Endothelial cell (in vitro differentiated cells): Measurements from ENCODE around the gene CHAC1. TPM values are rescaled to one million over a fixed set of nuclear protein-coding genes. Genes with fewer than 3 reads are reported as not detected.

Source experiments
- DNase-seq: peaks from one replicate; pipeline ENCODE4 v3.0.0; 2021; ENCODE audit warnings: low spot score
- H3K27ac Mint-ChIP-seq: one replicate; pipeline ENCODE4 v1.8.0; 2021; ENCODE audit warnings: mixed read lengths, inconsistent platforms; ENCODE audit not compliant: unreplicated experiment
- H3K27me3 Mint-ChIP-seq: one replicate; pipeline ENCODE4 v1.8.0; 2021; ENCODE audit warnings: mild to moderate bottlenecking, moderate library complexity, mixed read lengths, inconsistent platforms; ENCODE audit not compliant: unreplicated experiment
- H3K36me3 Mint-ChIP-seq: one replicate; pipeline ENCODE4 v1.8.0; 2021; ENCODE audit warnings: mild to moderate bottlenecking, low read depth, mixed read lengths, inconsistent platforms; ENCODE audit not compliant: unreplicated experiment
- H3K4me1 Mint-ChIP-seq: one replicate; pipeline ENCODE4 v1.8.0; 2021; ENCODE audit warnings: mild to moderate bottlenecking, mixed read lengths, inconsistent platforms; ENCODE audit not compliant: unreplicated experiment
- H3K4me3 Mint-ChIP-seq: one replicate; pipeline ENCODE4 v1.8.0; 2021; ENCODE audit warnings: mild to moderate bottlenecking, mixed read lengths, inconsistent platforms; ENCODE audit not compliant: unreplicated experiment
- H3K9me3 Mint-ChIP-seq: one replicate; pipeline ENCODE4 v1.8.0; 2021; ENCODE audit warnings: mixed read lengths, inconsistent platforms; ENCODE audit not compliant: unreplicated experiment
- long read RNA-seq: library from polyadenylated mRNA; unstranded; transcript quantifications from one replicate; pipeline ENCODE4 v2.0.0, GENCODE V29; 2020; ENCODE audit not compliant: unreplicated experiment
- total RNA-seq: library from RNA; stranded (reverse); fragmentation: NEBNext Ultra II Directional; extraction: Animal tissue kit (Norgen Biotek cat#: 25700); gene quantifications from one replicate; pipeline ENCODE4 v1.2.1, GENCODE V29; 2021; ENCODE audit not compliant: unreplicated experiment
- TF ChIP-seq, protein P1 (sequence below): fragments of 200-600 bp; sonication (generic); IDR thresholded peaks from one replicate; pipeline ENCODE4 v1.5.0; 2021; ENCODE audit warnings: antibody characterized with exemption; ENCODE audit not compliant: unreplicated experiment

Gene CHAC1, protein sequence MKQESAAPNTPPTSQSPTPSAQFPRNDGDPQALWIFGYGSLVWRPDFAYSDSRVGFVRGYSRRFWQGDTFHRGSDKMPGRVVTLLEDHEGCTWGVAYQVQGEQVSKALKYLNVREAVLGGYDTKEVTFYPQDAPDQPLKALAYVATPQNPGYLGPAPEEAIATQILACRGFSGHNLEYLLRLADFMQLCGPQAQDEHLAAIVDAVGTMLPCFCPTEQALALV
- 16.4 TPM for total RNA-seq
- long read RNA-seq, transcript CHAC1-202 (3 exons, 1,849 nt): major isoform, 6 of 7 reads
- long read RNA-seq, partial matches to known transcripts: 0 of 7 reads
- long read RNA-seq, other reads (novel, unspliced or antisense): 1 of 7 reads

DNA sequence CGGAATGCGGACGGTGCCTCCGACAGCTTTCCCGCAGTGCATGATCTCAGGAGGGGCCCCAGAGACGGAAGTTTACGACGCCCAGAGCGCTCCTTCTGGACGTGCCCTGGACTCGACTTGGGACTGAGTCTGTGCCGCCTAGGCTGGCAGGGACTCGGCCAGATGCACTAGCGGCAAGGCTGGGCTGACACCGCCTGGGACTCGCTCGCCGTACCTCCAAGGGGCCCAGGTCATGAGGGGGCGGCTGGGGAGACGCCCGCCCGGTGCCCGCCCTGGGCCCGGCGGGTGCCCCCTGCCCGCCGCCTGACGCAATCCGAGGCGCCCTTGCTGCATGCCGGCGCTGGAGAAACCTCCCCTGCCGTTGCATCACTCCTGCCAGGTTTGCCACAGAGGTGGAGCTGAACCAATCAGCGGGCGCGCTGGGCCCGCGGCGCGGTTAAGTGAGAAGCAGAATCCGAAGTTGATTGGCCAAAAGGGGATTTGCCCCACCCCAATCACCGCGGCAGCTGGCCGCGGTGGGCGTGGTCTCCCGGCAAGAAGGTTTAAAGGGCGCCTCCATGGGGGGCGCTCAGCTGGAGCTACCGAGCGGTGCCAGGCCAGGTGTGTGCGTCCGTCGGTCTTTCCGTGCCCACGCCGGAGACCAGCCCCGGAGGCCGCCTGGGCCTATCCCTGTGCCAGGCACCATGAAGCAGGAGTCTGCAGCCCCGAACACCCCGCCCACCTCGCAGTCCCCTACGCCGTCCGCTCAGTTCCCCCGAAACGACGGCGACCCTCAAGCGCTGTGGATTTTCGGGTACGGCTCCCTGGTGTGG lies at the start of gene CHAC1:
Gene CHAC1, plus strand, starts transcription at position 571 of the 812 bp plus-strand sequence. Its CDS starts 113 bp downstream, at position 684.
- Mint-ChIP-seq H3K27me3 (peaks cover 4% of the 10 kb centered on the region), H3K4me3 (peak within 1 kb of the TSS; percentile 92), H3K36me3 (peaks cover 8% of the 10 kb centered on the region), H3K9me3 (no peaks in the 10 kb centered on the region), H3K4me1 (peaks cover 28% of the 10 kb centered on the region), H3K27ac (peak within 1 kb of the TSS; percentile 42)
- DNase-seq: peak; percentile 89
- TF ChIP-seq, protein P1, sequence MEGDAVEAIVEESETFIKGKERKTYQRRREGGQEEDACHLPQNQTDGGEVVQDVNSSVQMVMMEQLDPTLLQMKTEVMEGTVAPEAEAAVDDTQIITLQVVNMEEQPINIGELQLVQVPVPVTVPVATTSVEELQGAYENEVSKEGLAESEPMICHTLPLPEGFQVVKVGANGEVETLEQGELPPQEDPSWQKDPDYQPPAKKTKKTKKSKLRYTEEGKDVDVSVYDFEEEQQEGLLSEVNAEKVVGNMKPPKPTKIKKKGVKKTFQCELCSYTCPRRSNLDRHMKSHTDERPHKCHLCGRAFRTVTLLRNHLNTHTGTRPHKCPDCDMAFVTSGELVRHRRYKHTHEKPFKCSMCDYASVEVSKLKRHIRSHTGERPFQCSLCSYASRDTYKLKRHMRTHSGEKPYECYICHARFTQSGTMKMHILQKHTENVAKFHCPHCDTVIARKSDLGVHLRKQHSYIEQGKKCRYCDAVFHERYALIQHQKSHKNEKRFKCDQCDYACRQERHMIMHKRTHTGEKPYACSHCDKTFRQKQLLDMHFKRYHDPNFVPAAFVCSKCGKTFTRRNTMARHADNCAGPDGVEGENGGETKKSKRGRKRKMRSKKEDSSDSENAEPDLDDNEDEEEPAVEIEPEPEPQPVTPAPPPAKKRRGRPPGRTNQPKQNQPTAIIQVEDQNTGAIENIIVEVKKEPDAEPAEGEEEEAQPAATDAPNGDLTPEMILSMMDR: no peak

DNA sequence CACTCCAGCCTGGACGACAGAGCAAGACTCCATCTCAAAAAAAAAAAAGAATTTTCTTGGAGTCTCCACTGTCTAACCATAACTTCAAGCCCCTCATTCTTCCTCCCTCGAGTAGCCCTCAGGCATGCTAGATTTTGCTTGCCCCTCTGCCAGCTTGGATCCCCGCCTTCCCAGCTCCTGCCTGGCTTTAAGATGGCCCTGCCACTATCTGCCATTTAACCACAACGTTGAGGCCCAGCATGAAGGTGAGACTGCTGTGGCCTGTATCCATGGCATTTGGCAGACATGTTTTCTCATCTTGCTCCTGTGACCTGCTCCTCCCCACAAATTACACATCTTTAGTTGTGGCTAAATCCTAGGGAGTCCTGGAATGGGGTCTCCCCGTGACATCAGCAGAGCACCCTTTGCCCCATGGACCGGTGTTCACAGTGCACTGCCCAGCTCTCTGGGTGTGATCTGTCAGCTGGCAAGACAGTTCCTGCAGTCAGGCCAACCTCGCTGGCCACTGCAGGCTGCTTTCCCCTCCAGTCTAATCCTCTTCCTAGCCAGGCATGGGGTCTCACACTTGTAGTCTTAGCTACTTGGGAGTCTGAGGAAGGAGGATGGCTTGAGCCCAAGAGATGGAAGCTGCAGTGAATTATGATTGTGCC lies 48.6 kb upstream of the CHAC1 start:
- Mint-ChIP-seq H3K27ac (peak overlapping the region; percentile 77), H3K27me3 (peaks cover 10% of the 10 kb centered on the region), H3K36me3 (peaks cover 26% of the 10 kb centered on the region), H3K4me3 (peak overlapping the region; percentile 76), H3K9me3 (no peaks in the 10 kb centered on the region), H3K4me1 (peaks cover 52% of the 10 kb centered on the region)
- no peak for DNase-seq
- TF ChIP-seq, protein P1: no peak

DNA sequence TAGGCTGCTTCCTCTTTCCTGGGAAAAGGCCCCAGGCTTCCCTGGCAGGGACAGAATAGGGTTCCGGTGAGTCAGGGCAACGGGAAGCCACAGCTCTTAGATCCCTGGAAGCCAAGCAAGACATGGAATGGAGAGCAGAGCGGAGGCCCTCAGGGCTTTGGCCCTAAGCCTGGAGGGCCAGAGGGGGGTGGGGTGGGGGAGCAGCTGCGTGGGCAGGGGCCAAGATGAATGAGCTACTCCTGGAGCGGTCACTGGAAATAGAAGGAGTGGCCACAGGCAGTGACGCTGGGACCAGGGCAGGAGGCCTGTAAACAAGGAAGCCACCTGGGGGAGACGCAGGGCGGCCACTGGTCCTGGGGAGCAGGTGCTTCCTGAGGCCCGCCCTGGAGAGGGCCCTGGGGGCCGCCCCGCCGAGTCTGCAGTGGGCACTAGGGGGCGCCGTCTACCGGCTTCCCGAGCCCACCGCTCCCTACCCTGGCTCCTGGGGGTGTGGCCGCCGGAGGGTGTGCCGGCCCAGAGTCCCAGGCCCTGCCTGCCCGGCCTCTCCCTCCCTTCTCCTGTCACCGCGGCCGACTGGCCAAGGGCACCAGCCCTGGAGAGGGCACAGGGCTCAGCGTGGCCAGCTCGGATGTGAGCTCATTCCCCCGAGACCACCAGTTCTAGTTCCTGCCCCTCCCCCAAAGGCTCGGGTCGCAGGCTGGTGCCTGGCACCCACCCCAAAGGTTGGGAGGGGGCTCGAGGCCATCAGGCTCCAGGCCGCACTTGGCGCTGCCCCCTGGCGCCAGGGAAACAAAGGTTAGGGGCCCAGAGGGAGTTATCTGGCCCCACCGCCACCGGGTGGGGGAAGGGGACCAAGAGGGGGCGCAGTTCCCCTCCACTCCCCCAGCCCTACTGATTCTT lies 46.9 kb upstream of the CHAC1 start:
- peak; percentile 98 for DNase-seq
- H3K4me1 Mint-ChIP-seq: peaks cover 69% of the 10 kb centered on the region
- TF ChIP-seq, protein P1: peak; percentile 88
- peaks cover 19% of the 10 kb centered on the region for H3K27me3 Mint-ChIP-seq
- no peak overlapping the region for H3K4me3 Mint-ChIP-seq
- no peaks in the 10 kb centered on the region for H3K9me3 Mint-ChIP-seq
- H3K36me3 Mint-ChIP-seq: peaks cover 19% of the 10 kb centered on the region
- peak overlapping the region; percentile 89 for H3K27ac Mint-ChIP-seq

DNA sequence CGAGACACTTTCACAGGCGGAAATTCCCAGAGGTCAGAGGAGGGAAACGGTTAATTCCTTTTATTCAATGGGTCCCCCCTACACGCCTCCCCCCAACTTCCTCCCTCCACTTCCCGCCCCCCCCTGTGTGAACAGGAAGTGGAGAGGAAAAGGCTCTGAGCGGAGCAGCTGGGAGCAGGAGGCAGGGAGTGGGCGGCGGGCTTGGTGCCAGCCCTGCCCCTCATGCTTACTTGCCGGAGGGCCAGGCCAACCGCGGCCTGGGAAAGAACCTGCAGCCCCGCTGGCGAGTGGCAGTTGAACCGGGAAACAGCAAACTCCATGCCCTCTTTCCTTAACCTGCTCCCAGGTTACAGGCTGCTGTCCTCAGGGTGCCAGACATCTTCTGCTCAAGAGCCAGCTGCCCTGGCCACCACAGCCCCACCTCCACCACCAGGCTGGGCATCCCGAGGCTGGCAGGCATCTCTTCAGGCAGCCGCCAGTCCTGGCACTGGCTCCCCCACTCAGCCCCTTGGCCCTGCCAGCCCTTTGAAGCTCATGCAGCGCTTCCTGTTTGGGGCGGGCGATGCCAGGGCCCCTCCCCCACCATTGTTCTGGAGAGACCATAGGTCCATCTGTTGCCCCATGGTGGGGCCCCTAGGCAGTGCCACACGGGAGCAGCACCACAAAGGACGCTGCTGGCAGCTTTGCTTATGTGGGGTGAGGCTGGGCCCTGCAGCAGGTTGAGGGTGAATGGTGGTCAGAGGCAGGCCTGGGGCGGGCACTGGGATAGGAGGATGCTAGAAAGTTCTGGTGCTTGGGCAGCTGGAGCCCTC lies 46.1 kb upstream of the CHAC1 start:
- H3K4me3 Mint-ChIP-seq: no peak overlapping the region
- peak overlapping the region; percentile 77 for H3K27ac Mint-ChIP-seq
- peaks cover 74% of the 10 kb centered on the region for H3K4me1 Mint-ChIP-seq
- peaks cover 24% of the 10 kb centered on the region for H3K27me3 Mint-ChIP-seq
- peaks cover 19% of the 10 kb centered on the region for H3K36me3 Mint-ChIP-seq
- peak; percentile 75 for DNase-seq
- TF ChIP-seq, protein P1: no peak
- H3K9me3 Mint-ChIP-seq: no peaks in the 10 kb centered on the region
